Sigmoid colon (tissue), 4 donors: ENCODE measurements around the gene PTPN20.

Experiments used
- CTCF ChIP-seq, 4 experiments: fragments of 450-650 bp in 3 of 4; fragments of 200-600 bp in 1 of 4; IDR thresholded peaks; one replicate each; pipeline ENCODE4 v1.5.1; 2016 to 2019; ENCODE audit warnings: antibody characterized with exemption in 4 of 4, mild to moderate bottlenecking in 3 of 4, moderate library complexity in 2 of 4
- EP300 ChIP-seq, 4 donors: sonication (generic); formaldehyde crosslinking; IDR thresholded peaks; one replicate each; pipeline ENCODE4 v1.6.1; 2017; ENCODE audit warnings: antibody characterized with exemption in 4 of 4
- POLR2A ChIP-seq, 2 donors: fragments of 450-650 bp; IDR thresholded peaks; one replicate each; pipeline ENCODE4 v1.6.1; 2016; ENCODE audit warnings: antibody characterized with exemption in 2 of 2, mild to moderate bottlenecking in 2 of 2, moderate library complexity in 2 of 2
- POLR2AphosphoS5 ChIP-seq, 4 donors: sonication (generic); formaldehyde crosslinking; IDR thresholded peaks; one replicate each; pipeline ENCODE4 v1.6.1; 2017; ENCODE audit warnings: antibody characterized with exemption in 4 of 4

GRCh38 chr10:47047127-47047504 is 135.9 kb downstream of the PTPN20 start:
- TF ChIP-seq POLR2A (IDR thresholded peaks at IDR 0.05) (no peak), CTCF (IDR thresholded peaks at IDR 0.05) (no peak), POLR2AphosphoS5 (IDR thresholded peaks at IDR 0.05) (no peak), EP300 (IDR thresholded peaks at IDR 0.05) (no peak)
